Liver (tissue), 9 donors: Measurements from ENCODE around the gene GLIS1. TPM values are rescaled to one million over a fixed set of nuclear protein-coding genes. Genes with fewer than 3 reads are reported as not detected.

ENCODE experiments used
- DNase-seq: peaks from one replicate; pipeline ENCODE4 v3.0.0-alpha.2; 2017; ENCODE audit warnings: low spot score
- H3K27ac ChIP-seq, 2 donors: one replicate each; pipeline ENCODE4 v1.7.0; 2013; ENCODE audit warnings: inconsistent platforms in 2 of 2, low read length in 2 of 2, control low read depth in 1 of 2, low read depth in 1 of 2, mild to moderate bottlenecking in 1 of 2
- H3K27me3 ChIP-seq, 4 donors: one replicate each; pipeline versions ENCODE4 v1.6.1 to v1.7.0; 2013; ENCODE audit warnings: low read length in 3 of 4, inconsistent platforms in 1 of 4, mild to moderate bottlenecking in 1 of 4, moderate library complexity in 1 of 4; ENCODE audit not compliant: control insufficient read depth in 4 of 4, insufficient read depth in 4 of 4
- H3K36me3 ChIP-seq, 4 donors: one replicate each; pipeline versions ENCODE4 v1.6.1 to v1.7.0; 2013; ENCODE audit warnings: low read length in 3 of 4, mild to moderate bottlenecking in 3 of 4, low read depth in 1 of 4, moderate library complexity in 1 of 4; ENCODE audit not compliant: control insufficient read depth in 4 of 4, insufficient read depth in 3 of 4
- H3K4me1 ChIP-seq, 4 donors: one replicate each; pipeline versions ENCODE4 v1.6.1 to v1.7.0; 2013; ENCODE audit warnings: low read length in 3 of 4, mild to moderate bottlenecking in 3 of 4, moderate library complexity in 1 of 4; ENCODE audit not compliant: control insufficient read depth in 4 of 4, insufficient read depth in 4 of 4
- H3K4me3 ChIP-seq, 3 donors: one replicate each; pipeline versions ENCODE4 v1.6.1 to v1.7.0; 2013; ENCODE audit warnings: low read length in 3 of 3, control low read depth in 1 of 3, low read depth in 1 of 3, mild to moderate bottlenecking in 1 of 3
- H3K9ac ChIP-seq, 2 donors: one replicate each; pipeline ENCODE4 v1.7.0; 2013; ENCODE audit warnings: low read length in 2 of 2, mild to moderate bottlenecking in 2 of 2, moderate library complexity in 2 of 2, control low read depth in 1 of 2, low read depth in 1 of 2
- H3K9me3 ChIP-seq, 4 donors: one replicate each; pipeline versions ENCODE4 v1.6.1 to v1.7.0; 2013; ENCODE audit warnings: low read length in 3 of 4; ENCODE audit not compliant: control insufficient read depth in 4 of 4
- ATF3 ChIP-seq: IDR thresholded peaks from 2 replicates; pipeline ENCODE4 v1.6.1; 2016; ENCODE audit warnings: antibody characterized with exemption
- EGR1 ChIP-seq, 2 donors: IDR thresholded peaks; 2 replicates each; pipeline ENCODE4 v1.6.1; 2016 to 2018; ENCODE audit warnings: antibody characterized with exemption in 2 of 2, low read depth in 2 of 2
- FOXA1 ChIP-seq: IDR thresholded peaks from 2 replicates; pipeline ENCODE4 v1.6.1; 2016; ENCODE audit warnings: antibody characterized with exemption
- FOXA2 ChIP-seq: IDR thresholded peaks from 2 replicates; pipeline ENCODE4 v1.6.1; 2016; ENCODE audit warnings: antibody characterized with exemption
- GABPA ChIP-seq, 2 donors: IDR thresholded peaks in 1 of 2; conservative IDR thresholded peaks in 1 of 2; 2 replicates each; pipeline ENCODE4 v1.6.1; 2016; ENCODE audit warnings: antibody characterized with exemption in 2 of 2, mild to moderate bottlenecking in 1 of 2, moderate library complexity in 1 of 2
- HNF4A ChIP-seq, 2 donors: conservative IDR thresholded peaks; 2 replicates each; pipeline ENCODE4 v1.6.1; 2016; ENCODE audit warnings: antibody characterized with exemption in 2 of 2, mild to moderate bottlenecking in 2 of 2
- HNF4G ChIP-seq: IDR thresholded peaks from 2 replicates; pipeline ENCODE4 v1.6.1; 2016; ENCODE audit warnings: antibody characterized with exemption
- JUND ChIP-seq, 2 donors: IDR thresholded peaks; 2 replicates each; pipeline ENCODE4 v1.6.1; 2016; ENCODE audit warnings: antibody characterized with exemption in 2 of 2
- MAX ChIP-seq: IDR thresholded peaks from 2 replicates; pipeline ENCODE4 v1.6.1; 2016; ENCODE audit warnings: antibody characterized with exemption
- NR2F2 ChIP-seq: IDR thresholded peaks from 2 replicates; pipeline ENCODE4 v1.6.1; 2016; ENCODE audit warnings: antibody characterized with exemption
- RAD21 ChIP-seq, 2 donors: IDR thresholded peaks; 2 replicates each; pipeline ENCODE4 v1.6.1; 2016; ENCODE audit warnings: antibody characterized with exemption in 2 of 2, mild to moderate bottlenecking in 2 of 2
- RXRA ChIP-seq, 2 donors: IDR thresholded peaks; 2 replicates each; pipeline ENCODE4 v1.6.1; 2017 to 2018; ENCODE audit warnings: antibody characterized with exemption in 2 of 2, mild to moderate bottlenecking in 1 of 2
- SP1 ChIP-seq: IDR thresholded peaks from 2 replicates; pipeline ENCODE4 v1.6.1; 2018; ENCODE audit warnings: antibody characterized with exemption, mild to moderate bottlenecking
- TAF1 ChIP-seq: conservative IDR thresholded peaks from 2 replicates; pipeline ENCODE4 v1.6.1; 2016; ENCODE audit warnings: antibody characterized with exemption, mild to moderate bottlenecking
- YY1 ChIP-seq: IDR thresholded peaks from 2 replicates; pipeline ENCODE4 v1.6.1; 2016; ENCODE audit warnings: antibody characterized with exemption, mild to moderate bottlenecking
- WGBS: extraction: QIAGEN DNeasy Blood & Tissue Kit; methylation state at CpG from one replicate; pipeline ENCODE4 v1.1.7; 2013; 5-methylcytosine and 5-hydroxymethylcytosine counted together
- polyA plus RNA-seq, 2 donors: library from polyadenylated mRNA; stranded (reverse) in 1 of 2; unstranded in 1 of 2; fragments of 200-250 nt in 1 of 2; fragments of >200 nt in 1 of 2; fragmentation: Nextera tagmentation in 1 of 2; extraction: Ambion mirVana in 1 of 2; gene quantifications; one replicate each; pipeline versions ENCODE4 v1.2.1 to v1.2.3, GENCODE V29; 2013 to 2015
- total RNA-seq, 2 donors: library from RNA; depleted of rRNA; stranded (reverse); fragments of >200 nt; gene quantifications; one replicate each; pipeline ENCODE4 v1.2.3, GENCODE V29; 2014
- TF ChIP-seq, protein P1 (sequence below): fragments of 150-350 bp; IDR thresholded peaks from 2 replicates; pipeline ENCODE4 v1.5.1; 2017; ENCODE audit warnings: improper control_type of control experiment, low read depth, low read length; ENCODE audit not compliant: missing input control
- TF ChIP-seq, protein P2 (sequence below): IDR thresholded peaks from 2 replicates; pipeline ENCODE4 v1.6.1; 2016; ENCODE audit warnings: antibody characterized with exemption
- TF ChIP-seq, protein P3 (sequence below): IDR thresholded peaks from 2 replicates; pipeline ENCODE4 v1.6.1; 2016; ENCODE audit warnings: antibody characterized with exemption, mild to moderate bottlenecking
- donor health status: healthy.
- donor health status: healthy.
- donor health status: healthy.
- donor health status: healthy.
- donor health status: healthy.

Gene GLIS1
- total and polyA plus RNA-seq, 4 donors = under 0.01 to 0.05 TPM; not detected in 2

- TF ChIP-seq RXRA (IDR thresholded peaks at IDR 0.05) (no peak), SP1 (no peak), HNF4G (no peak), EGR1 (IDR thresholded peaks at IDR 0.05; ENCODE audit: low read depth in 2 of 2) (no peak), FOXA1 (no peak), NR2F2 (no peak), MAX (no peak), ATF3 (no peak), HNF4A (conservative IDR thresholded peaks at IDR 0.05) (no peak), FOXA2 (no peak), TAF1 (no peak), YY1 (no peak), GABPA (IDR thresholded peaks at IDR 0.05 in 1 of 2, conservative IDR thresholded peaks at IDR 0.05 in 1 of 2) (no peak), RAD21 (IDR thresholded peaks at IDR 0.05) (no peak), JUND (IDR thresholded peaks at IDR 0.05) (no peak)
- TF ChIP-seq, protein P1, sequence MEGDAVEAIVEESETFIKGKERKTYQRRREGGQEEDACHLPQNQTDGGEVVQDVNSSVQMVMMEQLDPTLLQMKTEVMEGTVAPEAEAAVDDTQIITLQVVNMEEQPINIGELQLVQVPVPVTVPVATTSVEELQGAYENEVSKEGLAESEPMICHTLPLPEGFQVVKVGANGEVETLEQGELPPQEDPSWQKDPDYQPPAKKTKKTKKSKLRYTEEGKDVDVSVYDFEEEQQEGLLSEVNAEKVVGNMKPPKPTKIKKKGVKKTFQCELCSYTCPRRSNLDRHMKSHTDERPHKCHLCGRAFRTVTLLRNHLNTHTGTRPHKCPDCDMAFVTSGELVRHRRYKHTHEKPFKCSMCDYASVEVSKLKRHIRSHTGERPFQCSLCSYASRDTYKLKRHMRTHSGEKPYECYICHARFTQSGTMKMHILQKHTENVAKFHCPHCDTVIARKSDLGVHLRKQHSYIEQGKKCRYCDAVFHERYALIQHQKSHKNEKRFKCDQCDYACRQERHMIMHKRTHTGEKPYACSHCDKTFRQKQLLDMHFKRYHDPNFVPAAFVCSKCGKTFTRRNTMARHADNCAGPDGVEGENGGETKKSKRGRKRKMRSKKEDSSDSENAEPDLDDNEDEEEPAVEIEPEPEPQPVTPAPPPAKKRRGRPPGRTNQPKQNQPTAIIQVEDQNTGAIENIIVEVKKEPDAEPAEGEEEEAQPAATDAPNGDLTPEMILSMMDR = no peak
- TF ChIP-seq, protein P2, sequence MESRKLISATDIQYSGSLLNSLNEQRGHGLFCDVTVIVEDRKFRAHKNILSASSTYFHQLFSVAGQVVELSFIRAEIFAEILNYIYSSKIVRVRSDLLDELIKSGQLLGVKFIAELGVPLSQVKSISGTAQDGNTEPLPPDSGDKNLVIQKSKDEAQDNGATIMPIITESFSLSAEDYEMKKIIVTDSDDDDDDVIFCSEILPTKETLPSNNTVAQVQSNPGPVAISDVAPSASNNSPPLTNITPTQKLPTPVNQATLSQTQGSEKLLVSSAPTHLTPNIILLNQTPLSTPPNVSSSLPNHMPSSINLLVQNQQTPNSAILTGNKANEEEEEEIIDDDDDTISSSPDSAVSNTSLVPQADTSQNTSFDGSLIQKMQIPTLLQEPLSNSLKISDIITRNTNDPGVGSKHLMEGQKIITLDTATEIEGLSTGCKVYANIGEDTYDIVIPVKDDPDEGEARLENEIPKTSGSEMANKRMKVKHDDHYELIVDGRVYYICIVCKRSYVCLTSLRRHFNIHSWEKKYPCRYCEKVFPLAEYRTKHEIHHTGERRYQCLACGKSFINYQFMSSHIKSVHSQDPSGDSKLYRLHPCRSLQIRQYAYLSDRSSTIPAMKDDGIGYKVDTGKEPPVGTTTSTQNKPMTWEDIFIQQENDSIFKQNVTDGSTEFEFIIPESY = no peak
- TF ChIP-seq, protein P3, sequence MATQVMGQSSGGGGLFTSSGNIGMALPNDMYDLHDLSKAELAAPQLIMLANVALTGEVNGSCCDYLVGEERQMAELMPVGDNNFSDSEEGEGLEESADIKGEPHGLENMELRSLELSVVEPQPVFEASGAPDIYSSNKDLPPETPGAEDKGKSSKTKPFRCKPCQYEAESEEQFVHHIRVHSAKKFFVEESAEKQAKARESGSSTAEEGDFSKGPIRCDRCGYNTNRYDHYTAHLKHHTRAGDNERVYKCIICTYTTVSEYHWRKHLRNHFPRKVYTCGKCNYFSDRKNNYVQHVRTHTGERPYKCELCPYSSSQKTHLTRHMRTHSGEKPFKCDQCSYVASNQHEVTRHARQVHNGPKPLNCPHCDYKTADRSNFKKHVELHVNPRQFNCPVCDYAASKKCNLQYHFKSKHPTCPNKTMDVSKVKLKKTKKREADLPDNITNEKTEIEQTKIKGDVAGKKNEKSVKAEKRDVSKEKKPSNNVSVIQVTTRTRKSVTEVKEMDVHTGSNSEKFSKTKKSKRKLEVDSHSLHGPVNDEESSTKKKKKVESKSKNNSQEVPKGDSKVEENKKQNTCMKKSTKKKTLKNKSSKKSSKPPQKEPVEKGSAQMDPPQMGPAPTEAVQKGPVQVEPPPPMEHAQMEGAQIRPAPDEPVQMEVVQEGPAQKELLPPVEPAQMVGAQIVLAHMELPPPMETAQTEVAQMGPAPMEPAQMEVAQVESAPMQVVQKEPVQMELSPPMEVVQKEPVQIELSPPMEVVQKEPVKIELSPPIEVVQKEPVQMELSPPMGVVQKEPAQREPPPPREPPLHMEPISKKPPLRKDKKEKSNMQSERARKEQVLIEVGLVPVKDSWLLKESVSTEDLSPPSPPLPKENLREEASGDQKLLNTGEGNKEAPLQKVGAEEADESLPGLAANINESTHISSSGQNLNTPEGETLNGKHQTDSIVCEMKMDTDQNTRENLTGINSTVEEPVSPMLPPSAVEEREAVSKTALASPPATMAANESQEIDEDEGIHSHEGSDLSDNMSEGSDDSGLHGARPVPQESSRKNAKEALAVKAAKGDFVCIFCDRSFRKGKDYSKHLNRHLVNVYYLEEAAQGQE = no peak
- 79% methylated on average over 19 of the region's 19 CpGs for WGBS
- Histone ChIP-seq H3K27me3 (peaks cover 0 to 5% (median under 1%) of the 10 kb centered on the region in 4 donors), H3K36me3 (no peaks in the 10 kb centered on the region), H3K4me3 (no peak overlapping the region), H3K9me3 (peaks cover 0 to 2% (median under 1%) of the 10 kb centered on the region in 4 donors), H3K4me1 (no peaks in the 10 kb centered on the region), H3K27ac (no peak overlapping the region), H3K9ac (no peak overlapping the region)
- no peak for DNase-seq
Measured at GRCh38 chr1:53484705-53485477, 254.1 kb downstream of the GLIS1 start.
